ENCODE measurements around the gene EYA4. TPM values are rescaled to one million over a fixed set of nuclear protein-coding genes. Genes with fewer than 3 reads are reported as not detected.

The EYA4 gene
- total RNA-seq, 1 experiment from 2014 or later, result not detected

- H3K4me3 ChIP-seq (ENCODE audit: low read depth in 2 of 2, low read length in 2 of 2), result no peak overlapping the region
- POLR2A ChIA-PET, result no interaction called here
- no peaks in the 10 kb centered on the region for H3K4me1 ChIP-seq (ENCODE audit: control insufficient read depth, insufficient read depth, low read length)
- intact Hi-C loops (cut with micrococcal nuclease; ENCODE audit: unreplicated experiment), result no loop called here
- H3K27me3 ChIP-seq (ENCODE audit: control insufficient read depth, insufficient read depth, low read length), result no peaks in the 10 kb centered on the region
- BruUV-seq (replicated peaks), result no TSS peak
- TF ChIP-seq POLR2AphosphoS5 (IDR thresholded peaks at IDR 0.05; ENCODE audit: low read depth, low read length), result no peak
- no peak for TF ChIP-seq CTCF (IDR thresholded peaks at IDR 0.05)
- no peak for TF ChIP-seq REST (IDR thresholded peaks at IDR 0.05; ENCODE audit: insufficient read depth in 1 of 2, low read depth in 2 of 2, low read length in 1 of 2)
- TF ChIP-seq SIN3A (IDR thresholded peaks at IDR 0.05; ENCODE audit: borderline replicate concordance, insufficient read depth, low read depth, low read length), result no peak
- no peak for TF ChIP-seq TCF7L2 (IDR thresholded peaks at IDR 0.05; ENCODE audit: low read depth, low read length)
- no peak overlapping the region for H3K27ac ChIP-seq (ENCODE audit: low read length)
- CTCF ChIA-PET, result no interaction called here
- no peaks in the 10 kb centered on the region for H3K36me3 ChIP-seq (ENCODE audit: control insufficient read depth, insufficient read depth, low read length)
- DNase-seq (ENCODE audit: low read depth, low spot score) (no peak), ATAC-seq (no peak)
- H3K9me3 ChIP-seq (ENCODE audit: control insufficient read depth, insufficient read depth, low read depth, low read length), result no peaks in the 10 kb centered on the region
- in situ Hi-C loops (cut with HindIII; ENCODE audit: low pct_unique_long_range_greater_than_20kb, low sequenced_read_pairs), result no loop called here
Measured at GRCh38 chr6:133368664-133369063, 127.5 kb downstream of the EYA4 start.

- in situ Hi-C loops (cut with HindIII; ENCODE audit: low pct_unique_long_range_greater_than_20kb, low sequenced_read_pairs), result no loop called here
- CTCF ChIA-PET, result no interaction called here
- H3K27me3 ChIP-seq (ENCODE audit: control insufficient read depth, insufficient read depth, low read length), result no peaks in the 10 kb centered on the region
- intact Hi-C loops (cut with micrococcal nuclease; ENCODE audit: unreplicated experiment), result no loop called here
- POLR2A ChIA-PET, result no interaction called here
- H3K4me1 ChIP-seq (ENCODE audit: control insufficient read depth, insufficient read depth, low read length), result no peaks in the 10 kb centered on the region
- no peaks in the 10 kb centered on the region for H3K36me3 ChIP-seq (ENCODE audit: control insufficient read depth, insufficient read depth, low read length)
- no peak for DNase-seq (ENCODE audit: low read depth, low spot score)
- H3K4me3 ChIP-seq (ENCODE audit: low read depth in 2 of 2, low read length in 2 of 2), result no peak overlapping the region
- no peak for TF ChIP-seq POLR2AphosphoS5 (IDR thresholded peaks at IDR 0.05; ENCODE audit: low read depth, low read length)
- no peak for TF ChIP-seq SIN3A (IDR thresholded peaks at IDR 0.05; ENCODE audit: borderline replicate concordance, insufficient read depth, low read depth, low read length)
- no peak for TF ChIP-seq TCF7L2 (IDR thresholded peaks at IDR 0.05; ENCODE audit: low read depth, low read length)
- no peak for TF ChIP-seq CTCF (IDR thresholded peaks at IDR 0.05)
- TF ChIP-seq REST (IDR thresholded peaks at IDR 0.05; ENCODE audit: insufficient read depth in 1 of 2, low read depth in 2 of 2, low read length in 1 of 2), result no peak
- ATAC-seq, result no peak
- no TSS peak for BruUV-seq (replicated peaks)
- H3K9me3 ChIP-seq (ENCODE audit: control insufficient read depth, insufficient read depth, low read depth, low read length), result no peaks in the 10 kb centered on the region
- no peak overlapping the region for H3K27ac ChIP-seq (ENCODE audit: low read length)
Measured at GRCh38 chr6:133369773-133370272, 128.7 kb downstream of the EYA4 start.

All from Panc1 (cell line).